HG03175 (cell line): ENCODE measurements around the gene COPE.

ENCODE experiments used
- ATAC-seq: cut with Tn5 transposase; IDR thresholded peaks from one replicate; pipeline ENCODE4 v1.9.1; 2021; ENCODE audit warnings: mild to moderate bottlenecking, moderate library complexity; ENCODE audit not compliant: unreplicated experiment

COPE gene

DNA sequence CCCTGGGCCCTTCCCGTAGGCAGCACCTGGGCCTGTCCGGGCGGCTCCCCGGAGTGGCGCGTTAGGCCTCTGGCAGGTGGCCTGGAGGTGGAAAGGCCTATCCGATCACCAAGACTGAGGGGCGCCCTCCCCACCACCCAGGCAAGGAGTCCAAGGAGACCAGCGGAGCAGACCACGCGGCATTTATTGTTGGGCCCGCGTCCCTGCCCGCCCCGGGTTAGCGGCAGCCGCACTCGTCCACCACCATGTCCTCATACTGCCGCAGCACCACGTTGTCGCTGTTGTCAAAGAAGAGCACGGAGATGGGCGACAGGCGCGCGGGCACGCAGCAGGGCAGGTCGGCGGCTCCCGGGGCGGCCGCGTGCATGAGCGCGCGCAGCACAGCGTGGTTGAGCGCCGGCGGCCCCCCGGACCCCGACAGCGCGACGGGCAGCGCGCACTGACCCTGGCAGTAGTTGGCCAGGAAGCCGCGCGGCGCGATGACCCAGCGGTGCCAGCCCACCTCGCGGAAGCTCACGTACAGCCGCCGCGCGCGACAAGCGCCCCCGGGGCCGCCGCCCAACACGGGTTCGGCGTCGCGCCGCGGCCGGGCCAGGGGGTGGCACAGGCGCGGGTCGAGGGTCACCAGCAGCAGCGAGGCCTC is 50.7 kb downstream of the COPE start:
- no peak for ATAC-seq

DNA sequence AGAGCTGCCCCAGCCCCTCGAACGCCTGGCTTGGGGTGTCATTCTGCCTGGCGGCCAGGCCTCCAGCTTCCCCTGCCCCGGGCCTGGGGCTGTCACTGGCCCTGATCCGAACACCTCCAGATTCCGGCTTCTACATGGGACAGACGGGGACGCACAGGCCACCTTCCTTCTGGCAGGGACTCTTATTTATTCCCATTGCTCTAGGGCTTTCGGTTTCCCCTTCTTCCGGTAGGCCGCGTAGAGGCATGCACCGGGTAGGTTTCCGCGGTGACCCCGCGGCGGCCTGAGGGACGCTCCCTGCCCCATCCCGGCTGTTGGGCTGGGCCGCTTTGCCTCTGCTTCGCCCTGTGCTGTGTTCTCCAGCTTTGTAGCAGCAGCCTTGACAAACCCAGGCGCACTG is 51.4 kb downstream of the COPE start:
- ATAC-seq, result no peak

DNA sequence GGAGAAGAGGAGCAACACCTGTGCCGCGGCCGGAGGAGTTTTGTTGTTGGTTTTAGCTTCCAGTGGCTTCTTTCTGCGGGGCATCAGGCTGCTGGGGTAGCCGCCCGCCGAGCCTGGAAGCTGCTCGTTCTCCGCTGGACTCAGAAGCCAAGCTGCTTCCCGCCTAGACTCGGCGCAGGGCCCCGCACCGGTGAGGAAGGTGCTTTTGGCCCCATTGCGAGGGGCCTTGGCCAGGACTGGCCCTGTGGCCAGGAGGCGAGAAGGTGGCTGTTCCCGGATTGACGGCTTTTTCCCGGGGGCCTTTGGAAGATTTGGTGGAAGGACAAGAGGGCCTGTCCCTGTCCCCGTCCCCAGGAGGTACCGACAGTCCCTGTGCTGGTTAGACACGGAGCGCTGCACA is 52.0 kb downstream of the COPE start:
- no peak for ATAC-seq

DNA sequence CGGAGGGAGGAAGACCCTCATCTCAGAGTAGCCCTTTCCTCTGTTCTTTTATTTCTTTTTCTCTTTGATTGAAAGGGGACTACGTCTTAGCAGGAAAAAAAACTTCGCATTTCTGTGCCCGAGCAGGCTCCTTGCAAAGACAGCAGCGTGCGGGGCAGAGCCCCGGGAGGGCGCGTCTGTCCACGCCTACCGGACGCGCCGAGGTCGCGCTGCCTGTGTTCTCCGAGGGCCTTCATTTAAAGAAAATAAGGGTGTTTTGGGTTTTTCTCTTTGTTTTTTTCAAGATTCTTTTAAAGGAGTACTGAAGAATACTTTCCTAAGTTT is 52.4 kb downstream of the COPE start:
- ATAC-seq, result no peak

DNA sequence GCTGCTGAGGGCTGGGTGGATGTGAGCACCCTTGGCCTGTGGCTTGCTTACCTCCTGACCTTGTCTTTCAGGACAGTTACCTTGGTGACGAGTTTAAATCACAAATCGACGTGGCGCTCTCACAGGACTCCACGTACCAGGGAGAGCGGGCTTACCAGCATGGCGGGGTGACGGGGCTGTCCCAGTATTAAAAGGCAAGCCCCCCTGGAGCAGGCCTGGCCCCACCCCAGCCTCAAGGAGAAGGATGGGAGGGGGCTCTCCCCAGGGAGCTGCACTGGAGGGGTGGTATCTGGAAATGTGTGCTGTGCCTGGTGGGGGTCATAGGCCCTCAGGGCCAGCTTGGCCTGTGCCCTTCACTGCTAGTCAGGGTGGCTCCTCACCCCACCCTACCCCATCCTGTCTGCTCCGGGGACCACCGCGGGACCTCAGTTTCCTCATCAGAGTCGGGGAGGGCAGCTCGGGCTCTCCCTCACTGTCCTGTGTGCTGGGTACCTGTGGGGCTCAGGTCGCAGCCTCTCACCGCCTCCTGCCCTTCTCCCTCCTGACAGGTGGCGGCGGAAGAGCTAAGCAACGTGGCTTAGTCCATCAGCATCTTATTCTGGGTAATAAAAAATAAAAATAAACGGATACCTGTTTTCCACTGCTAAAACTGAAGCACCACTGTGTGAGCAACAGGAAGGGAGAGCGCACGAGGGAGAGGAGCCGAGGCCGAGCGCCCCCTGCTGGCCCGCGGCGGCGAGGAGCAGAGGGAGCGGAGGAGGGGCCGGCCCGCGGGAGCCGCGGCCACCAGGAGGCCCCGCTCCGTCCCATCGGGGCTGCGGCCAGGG is 53.0 kb downstream of the COPE start:
- no peak for ATAC-seq

DNA sequence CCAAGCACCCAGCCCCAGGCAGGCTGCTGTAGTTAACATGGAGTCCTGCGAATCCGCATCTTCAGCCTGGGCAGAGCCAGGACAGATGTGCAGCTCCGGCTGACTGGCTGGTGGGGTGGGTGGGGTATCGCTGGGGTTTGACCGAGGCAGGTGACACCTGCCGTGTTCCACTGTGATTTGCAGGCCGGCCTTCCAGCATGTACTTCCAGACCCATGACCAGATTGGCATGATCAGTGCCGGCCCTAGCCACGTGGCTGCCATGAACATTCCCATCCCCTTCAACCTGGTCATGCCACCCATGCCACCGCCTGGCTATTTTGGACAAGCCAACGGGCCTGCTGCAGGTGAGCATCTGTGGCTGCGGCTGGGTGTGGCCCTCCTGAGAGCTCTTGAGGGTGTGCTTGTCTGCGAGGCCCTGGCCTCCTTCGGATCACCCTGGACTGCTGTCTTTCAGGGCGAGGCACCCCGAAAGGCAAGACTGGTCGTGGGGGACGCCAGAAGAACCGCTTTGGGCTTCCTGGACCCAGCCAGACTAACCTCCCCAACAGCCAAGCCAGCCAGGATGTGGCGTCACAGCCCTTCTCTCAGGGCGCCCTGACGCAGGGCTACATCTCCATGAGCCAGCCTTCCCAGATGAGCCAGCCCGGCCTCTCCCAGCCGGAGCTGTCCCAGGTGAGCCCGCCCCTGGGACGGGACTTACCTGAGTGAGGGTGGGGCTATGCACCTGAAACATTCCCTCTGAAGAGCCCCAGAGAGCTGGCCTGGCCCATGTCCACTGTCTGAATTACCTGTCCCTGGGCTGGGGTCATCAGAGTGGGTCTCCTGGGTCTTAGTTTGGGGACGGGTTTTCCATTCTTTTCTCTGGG is 53.8 kb downstream of the COPE start:
- no peak for ATAC-seq

DNA sequence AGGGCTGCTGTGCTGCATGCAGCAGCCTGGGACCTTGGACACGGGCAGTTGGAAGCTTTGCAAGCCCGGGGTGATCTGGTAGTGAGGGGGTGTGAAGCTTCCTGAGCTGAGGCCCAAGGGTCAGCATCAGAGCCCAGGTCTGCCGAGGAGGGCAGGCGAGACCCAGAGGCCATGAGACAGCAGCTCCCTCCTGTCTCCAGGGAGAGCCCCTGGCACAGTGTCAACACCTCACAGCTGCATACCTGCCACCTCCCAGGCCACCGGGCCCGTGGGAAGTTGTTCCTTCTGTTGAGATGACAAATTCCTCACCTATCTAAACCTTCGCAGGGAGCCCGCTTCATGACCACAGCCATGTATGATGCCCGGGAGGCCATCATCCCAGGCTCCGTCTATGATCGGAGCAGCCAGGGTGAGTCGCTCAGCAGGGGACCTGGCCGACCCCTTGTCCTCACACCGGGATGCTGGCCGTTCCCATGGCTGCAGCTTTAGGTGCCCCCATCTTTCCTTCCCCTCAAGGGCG is 55.3 kb downstream of the COPE start:
- ATAC-seq, result no peak

DNA sequence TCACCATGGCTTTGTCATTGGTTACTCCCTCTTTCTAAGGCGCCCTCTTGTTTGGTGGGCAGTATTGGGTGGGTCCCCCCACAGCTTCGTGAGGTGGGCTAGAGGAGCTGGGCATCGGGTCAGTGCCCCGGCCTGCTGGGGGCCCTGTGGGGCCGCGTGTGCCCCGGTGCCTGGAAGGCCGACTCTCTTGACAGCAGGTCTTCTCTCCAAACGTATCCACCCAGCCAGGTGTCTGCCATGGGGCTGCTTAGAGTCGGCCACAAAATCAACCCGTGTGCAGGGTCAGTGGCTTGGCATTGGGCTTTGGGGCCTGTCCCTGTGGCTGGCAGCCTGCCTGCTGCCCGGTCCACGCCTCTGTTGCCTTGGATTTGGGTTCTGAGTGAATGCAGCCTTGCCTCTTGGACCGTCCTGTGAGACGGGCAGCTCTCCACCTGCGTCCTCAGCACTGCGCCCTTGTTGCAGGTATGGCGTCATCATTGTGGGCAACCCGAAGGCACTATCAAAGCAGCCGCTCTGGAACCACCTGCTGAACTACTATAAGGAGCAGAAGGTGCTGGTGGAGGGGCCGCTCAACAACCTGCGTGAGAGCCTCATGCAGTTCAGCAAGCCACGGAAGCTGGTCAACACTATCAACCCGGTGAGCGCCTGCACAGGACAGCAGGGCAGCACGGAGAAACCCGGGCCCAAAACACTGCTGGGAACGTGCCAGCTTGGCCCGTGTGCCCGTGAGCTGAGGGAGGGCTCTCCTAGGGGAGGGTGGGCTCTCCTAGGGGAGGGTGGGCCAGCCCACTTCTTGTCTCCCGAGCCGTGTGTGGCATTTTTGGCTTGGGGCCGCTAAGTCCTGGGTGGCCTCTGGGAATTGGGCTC is 56.0 kb downstream of the COPE start:
- no peak for ATAC-seq

DNA sequence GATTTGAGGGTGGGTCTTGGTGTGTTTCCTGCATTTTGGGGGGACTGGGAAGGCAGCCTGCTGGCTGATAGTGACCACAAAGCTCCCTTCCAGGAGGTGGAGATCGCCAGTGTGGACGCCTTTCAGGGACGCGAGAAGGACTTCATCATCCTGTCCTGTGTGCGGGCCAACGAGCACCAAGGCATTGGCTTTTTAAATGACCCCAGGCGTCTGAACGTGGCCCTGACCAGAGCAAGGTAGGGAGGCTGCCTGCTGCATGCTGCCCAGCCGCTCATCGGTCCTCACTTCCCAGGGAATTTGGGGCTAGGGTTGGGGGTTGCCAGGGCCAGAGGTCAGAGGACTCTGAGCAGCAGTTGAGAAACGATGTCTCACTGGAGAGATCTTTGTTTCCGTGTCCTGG is 57.3 kb downstream of the COPE start:
- no peak for ATAC-seq

DNA sequence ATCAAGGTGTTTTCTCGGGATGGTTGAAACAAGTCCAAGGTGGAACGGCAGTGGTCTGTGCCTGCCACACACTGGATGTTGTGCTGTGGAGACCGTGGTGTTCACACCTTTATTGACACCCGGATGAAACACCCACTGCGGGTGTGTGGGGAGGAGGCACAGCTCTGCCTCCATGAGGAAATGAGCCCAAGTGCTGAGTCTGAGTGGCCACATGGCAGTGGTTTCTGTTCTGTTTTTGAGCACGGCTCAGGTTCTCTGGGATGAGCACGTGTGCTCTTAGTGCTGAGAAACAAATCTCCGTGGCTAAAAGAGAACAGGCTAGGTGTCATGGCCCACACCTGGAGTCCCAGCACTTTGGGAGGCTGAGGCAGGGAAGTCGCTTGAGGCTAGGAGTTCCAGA is 58.0 kb downstream of the COPE start:
- ATAC-seq, result no peak

DNA sequence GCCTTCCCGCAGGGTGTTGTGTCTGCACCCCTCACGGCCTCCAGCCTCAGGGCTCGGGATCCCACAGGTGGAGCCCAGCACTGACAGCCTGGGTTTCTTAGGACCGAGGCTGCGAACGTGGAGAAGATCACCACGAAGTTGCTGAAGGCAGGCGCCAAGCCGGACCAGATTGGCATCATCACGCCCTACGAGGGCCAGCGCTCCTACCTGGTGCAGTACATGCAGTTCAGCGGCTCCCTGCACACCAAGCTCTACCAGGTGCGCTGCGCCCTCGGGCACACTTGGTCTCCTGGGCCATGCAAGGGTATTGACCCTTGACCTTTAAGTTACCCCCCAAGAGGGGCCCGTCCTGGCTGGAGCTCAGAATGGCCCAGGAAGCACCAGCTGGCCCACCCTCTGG is 58.5 kb downstream of the COPE start:
- ATAC-seq, result no peak

DNA sequence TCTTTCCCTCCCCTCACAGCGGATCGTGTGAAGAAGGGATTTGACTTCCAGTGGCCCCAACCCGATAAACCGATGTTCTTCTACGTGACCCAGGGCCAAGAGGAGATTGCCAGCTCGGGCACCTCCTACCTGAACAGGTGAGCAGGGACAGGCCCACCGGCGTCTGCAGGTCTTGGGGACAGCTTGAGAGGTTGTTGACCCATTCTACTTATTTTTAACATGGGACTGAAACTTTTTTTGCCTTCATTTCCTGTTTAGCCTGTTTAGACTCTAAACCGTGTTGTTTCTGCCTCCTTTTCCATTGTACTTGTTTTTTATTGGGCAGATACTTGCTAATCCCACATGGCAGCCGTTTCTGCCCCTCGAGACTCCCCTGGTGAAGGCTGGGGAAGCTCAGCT is 58.9 kb downstream of the COPE start:
- no peak for ATAC-seq

DNA sequence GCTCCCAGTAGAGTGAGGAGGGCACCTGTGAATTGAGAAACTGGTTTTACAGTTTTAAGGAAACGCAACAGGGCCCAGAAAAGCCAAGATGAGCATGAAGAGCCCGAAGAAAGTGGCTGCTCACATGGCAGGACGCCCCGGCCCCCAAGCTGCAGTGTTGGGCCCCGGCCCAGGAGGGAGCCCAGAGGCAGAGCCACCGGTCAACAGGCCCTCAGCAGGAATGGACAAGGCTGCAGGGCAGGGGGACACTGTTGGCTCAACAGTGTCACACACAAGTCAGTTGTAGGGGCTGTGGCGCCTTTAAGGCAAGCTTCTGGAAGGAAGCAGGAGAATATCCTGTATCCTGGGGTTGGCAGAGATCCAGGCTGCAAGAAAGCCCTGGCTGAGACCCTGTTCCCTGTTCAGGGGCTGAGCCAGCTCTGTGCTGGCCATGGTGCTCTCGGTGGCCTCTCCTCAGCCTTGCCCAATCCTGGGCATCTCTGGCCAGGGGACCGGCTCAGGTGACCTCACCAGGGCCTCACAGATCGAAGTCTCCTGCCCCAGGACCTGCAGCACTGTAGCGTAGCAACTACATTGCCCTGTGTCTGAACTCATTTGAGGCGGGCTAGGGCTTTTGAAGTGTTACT is 59.4 kb downstream of the COPE start:
- ATAC-seq, result no peak

DNA sequence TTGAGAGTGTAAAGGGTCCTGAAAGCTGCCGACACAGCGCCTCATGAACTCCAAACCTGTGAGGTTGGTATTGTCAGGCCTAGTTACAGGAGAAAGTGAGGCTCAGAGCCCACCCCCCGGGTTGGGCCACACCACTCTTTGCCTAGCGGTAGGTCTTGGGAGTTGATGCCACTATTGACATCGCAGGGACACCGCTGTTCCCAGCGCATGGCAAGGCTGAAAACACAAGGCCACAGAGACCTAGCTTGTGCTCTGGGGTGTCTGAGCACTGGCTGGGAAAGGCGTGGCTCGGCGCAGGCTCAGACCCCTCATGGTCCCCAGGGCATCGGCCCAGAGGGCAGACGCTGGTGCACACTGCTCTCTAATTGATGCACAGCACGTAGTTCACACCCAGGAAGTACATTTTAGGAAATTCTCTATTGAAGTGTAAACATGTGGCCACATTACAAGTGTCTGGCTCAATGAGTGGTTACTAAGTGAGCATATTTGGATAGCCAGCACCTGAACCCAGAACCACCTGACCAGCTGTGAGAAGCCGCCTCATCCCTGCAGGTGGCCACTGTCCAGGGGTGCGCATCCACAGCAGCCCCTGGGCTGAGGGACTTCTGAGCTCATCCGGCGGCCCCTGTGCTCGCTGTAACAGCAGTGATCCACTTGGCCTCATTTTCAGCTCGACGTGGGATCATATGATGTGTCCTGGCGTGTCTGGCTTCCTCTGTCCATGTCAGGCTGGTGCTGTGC is 60.1 kb downstream of the COPE start:
- no peak for ATAC-seq

DNA sequence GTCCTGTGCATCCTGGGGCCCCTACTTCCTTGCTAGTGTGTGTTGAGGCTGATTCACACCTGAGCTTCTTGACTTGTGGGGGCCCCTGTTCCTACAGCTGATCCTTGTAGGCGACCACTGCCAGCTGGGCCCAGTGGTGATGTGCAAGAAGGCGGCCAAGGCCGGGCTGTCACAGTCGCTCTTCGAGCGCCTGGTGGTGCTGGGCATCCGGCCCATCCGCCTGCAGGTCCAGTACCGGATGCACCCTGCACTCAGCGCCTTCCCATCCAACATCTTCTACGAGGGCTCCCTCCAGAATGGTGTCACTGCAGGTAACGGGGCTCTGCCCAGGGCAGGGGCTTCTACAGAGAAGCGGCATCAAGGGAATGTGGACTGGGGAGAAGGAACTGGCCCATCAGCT is 62.0 kb downstream of the COPE start:
- ATAC-seq, result no peak

DNA sequence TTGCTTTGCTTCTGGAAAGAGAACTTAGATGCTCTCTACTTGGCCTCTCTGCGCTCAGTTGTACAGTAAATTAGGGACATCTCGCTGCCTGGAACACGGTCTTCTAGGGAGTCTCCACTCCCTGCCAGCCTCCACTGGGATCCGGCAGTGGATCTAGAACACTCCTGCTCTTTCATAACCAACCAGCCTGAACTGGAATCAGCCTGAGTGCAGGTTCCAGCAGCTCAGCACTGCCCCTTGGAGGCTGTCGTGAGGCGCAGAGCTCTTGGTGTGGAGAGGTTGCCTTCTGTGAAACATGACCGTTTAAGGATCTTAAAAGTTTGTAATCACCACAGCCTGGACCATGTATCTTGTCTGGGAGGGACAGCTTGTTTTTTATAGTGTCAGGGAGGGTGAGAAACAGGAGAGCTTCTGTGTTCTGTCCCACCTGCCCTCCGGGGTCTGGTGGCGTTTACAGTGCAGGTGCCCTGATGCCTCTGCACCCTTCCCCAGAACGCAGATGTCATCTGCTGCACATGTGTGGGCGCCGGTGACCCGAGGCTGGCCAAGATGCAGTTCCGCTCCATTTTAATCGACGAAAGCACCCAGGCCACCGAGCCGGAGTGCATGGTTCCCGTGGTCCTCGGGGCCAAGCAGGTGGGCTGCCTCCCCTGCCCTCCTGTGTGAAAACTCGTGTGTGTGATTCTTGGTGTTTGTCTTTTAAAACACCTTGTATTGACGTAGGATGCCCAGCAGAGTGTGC is 62.6 kb downstream of the COPE start:
- no peak for ATAC-seq

DNA sequence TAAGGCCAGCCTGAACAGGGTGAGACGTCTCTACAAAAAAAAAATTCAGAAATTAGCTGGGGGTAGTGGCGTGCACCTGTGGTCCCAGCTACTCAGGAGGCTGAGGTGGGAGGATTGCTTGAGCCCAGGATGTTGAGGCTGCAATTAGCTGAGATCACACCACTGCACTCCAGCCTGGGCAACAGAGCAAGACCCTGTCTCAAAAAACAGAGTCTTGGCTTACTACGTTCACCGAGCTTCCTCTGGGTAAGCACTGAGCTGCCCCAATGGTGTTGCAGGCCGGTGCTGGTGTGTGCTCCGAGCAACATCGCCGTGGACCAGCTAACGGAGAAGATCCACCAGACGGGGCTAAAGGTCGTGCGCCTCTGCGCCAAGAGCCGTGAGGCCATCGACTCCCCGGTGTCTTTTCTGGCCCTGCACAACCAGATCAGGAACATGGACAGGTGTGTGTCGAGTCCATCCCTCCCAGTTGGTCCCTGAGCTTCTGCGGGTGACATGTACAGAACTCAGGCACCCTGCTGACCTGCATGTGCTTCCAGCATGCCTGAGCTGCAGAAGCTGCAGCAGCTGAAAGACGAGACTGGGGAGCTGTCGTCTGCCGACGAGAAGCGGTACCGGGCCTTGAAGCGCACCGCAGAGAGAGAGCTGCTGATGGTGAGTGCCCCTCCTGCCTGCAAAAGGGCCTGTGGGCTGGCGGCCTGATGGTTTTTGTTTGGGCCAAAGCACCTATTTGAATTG is 63.4 kb downstream of the COPE start:
- ATAC-seq, result no peak

DNA sequence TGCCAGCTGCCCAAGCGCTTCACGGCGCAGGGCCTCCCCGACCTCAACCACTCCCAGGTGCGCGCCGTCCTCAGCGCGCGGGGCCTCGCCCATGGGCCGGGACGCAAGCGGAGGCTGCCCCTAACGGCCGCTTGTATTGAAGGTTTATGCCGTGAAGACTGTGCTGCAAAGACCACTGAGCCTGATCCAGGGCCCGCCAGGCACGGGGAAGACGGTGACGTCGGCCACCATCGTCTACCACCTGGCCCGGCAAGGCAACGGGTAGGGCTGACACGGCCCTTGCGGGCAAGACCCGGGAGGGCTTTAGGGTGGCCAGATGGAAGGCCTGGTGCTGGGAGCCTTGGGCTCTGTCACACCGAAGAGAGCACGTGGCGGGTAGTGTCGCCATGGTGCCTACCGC is 64.2 kb downstream of the COPE start:
- ATAC-seq, result no peak
